Measurements from ENCODE around the gene RLN1.
"Not testable (repeated sequence)": the region's sequence is repeated elsewhere in the genome, so short reads cannot be mapped to it uniquely, and the experiment has no call there.

RLN1 gene

DNA sequence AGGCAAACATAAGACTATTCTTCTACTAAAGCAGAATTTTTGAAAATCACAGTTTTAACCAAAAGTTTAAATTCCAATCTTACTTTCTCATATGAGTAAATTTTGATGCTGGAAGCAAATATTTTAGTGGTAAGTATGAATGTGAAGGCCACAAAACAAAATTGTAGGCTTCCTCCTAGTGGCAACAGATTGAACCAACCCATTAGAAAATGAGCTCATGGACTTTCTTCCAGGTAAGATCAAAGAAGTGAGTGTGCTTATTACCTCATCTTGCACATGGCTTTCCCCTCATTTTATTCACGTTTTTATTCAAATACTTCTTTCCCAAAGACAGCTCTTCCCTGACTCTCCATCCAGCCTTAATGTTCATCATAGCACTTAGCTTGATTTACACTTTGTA, 18.6 kb downstream of the RLN1 start:
- no peaks in the 10 kb centered on the region for H3K9me3 ChIP-seq (ENCODE audit: control insufficient read depth, insufficient read depth, low read length)
- WGBS (ENCODE audit: insufficient coverage, insufficient read length), result no CpG with 5 or more reads among the region's 1 CpG
- no peak for DNase-seq (ENCODE audit: low read depth, low spot score)
- H3K4me3 ChIP-seq (ENCODE audit: low read length), result no peak overlapping the region
- no peaks in the 10 kb centered on the region for H3K4me1 ChIP-seq (ENCODE audit: control insufficient read depth, insufficient read depth, low read length)
- H3K36me3 ChIP-seq (ENCODE audit: control insufficient read depth, insufficient read depth, low read length), result no peaks in the 10 kb centered on the region
- H3K27ac ChIP-seq (ENCODE audit: low read length), result no peak overlapping the region
- no peaks in the 10 kb centered on the region for H3K27me3 ChIP-seq (ENCODE audit: control insufficient read depth, insufficient read depth, low read length)

DNA sequence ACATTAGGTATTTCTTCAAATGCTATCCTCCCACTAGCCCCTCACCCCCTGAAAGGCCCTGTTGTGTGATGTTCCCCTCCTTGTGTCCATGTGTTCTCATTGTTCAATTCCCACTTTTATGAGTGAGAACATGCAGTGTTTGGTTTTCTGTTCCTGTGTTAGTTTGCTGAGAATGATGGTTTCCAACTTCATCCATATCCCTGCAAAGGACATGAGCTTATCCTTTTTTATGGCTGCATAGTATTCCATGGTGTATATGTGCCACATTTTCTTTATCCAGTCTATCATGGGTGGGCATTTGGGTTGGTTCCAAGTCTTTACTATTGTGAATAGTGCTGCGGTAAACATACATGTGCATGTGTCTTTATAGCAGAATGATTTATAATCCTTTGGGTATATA, 23.3 kb downstream of the RLN1 start:
- WGBS (ENCODE audit: insufficient coverage, insufficient read length), result no CpG with 5 or more reads among the region's 1 CpG
- not testable (repeated sequence) for H3K4me3 ChIP-seq (ENCODE audit: low read length); DNase-seq (ENCODE audit: low read depth, low spot score); H3K36me3 ChIP-seq (ENCODE audit: control insufficient read depth, insufficient read depth, low read length); H3K4me1 ChIP-seq (ENCODE audit: control insufficient read depth, insufficient read depth, low read length); H3K27ac ChIP-seq (ENCODE audit: low read length); H3K27me3 ChIP-seq (ENCODE audit: control insufficient read depth, insufficient read depth, low read length); H3K9me3 ChIP-seq (ENCODE audit: control insufficient read depth, insufficient read depth, low read length)

DNA sequence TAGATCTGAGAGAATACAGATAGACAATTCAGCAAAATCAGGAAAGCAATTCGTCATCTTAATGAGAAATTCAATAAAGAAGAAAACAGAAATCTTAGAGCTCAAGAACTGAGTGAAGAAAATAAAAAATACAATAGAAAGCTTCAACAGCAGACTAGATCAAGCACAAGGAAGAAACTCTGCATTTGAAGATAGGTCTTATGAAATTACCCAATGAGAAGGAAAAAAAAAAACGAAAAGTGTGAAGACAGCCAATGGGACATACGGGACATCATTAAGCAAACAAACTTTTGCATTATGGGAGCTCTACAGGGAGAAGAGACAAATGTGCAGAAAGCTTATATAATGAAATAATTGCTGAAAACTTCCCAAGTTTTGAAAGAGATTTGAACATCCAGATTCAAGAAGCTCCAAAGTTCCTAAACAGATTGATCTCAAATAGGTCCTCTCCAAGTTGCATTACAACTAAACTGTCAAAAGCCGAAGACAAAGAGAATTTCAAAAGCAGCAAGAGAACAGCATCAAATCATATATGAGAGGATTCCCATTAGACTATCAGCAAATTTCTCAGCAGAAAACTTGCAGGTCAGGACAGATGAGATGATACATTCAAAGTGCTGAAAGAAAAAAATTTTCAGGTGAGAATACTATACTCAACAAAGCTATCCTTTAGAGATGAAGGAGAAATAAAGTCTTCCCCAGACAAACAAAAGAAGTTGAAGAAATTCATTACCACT, 24.3 kb downstream of the RLN1 start:
- WGBS (ENCODE audit: insufficient coverage, insufficient read length), result no CpG with 5 or more reads among the region's 4 CpGs
- no peaks in the 10 kb centered on the region for H3K9me3 ChIP-seq (ENCODE audit: control insufficient read depth, insufficient read depth, low read length)
- H3K27me3 ChIP-seq (ENCODE audit: control insufficient read depth, insufficient read depth, low read length), result no peaks in the 10 kb centered on the region

DNA sequence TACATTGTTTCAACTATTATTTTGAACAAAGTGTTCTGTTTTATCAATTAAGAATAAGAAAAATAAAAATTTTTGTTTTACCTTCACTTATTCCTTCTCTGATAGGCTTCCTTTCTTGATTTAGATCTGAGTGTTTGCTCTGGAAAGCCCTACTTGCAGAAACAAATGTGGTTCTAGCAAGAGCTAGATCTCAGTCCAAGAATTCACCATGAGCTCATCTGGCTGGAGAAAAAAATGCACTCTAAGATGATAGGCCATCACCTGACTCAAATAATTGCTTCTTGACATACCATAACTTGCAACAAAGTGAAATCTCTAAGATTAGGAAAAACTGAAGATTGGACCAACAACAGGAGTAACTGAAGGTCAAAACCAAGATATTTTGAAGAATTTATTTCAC, 28.8 kb downstream of the RLN1 start:
- H3K27me3 ChIP-seq (ENCODE audit: control insufficient read depth, insufficient read depth, low read length), result no peaks in the 10 kb centered on the region

More for the DNA sequence above, 24.3 kb downstream of the RLN1 start:
- Histone ChIP-seq H3K27ac (ENCODE audit: low read length) (no peak overlapping the region), H3K4me1 (ENCODE audit: control insufficient read depth, insufficient read depth, low read length) (no peaks in the 10 kb centered on the region), H3K4me3 (ENCODE audit: low read length) (no peak overlapping the region), H3K36me3 (ENCODE audit: control insufficient read depth, insufficient read depth, low read length) (no peaks in the 10 kb centered on the region)
- no peak for DNase-seq (ENCODE audit: low read depth, low spot score)

DNA sequence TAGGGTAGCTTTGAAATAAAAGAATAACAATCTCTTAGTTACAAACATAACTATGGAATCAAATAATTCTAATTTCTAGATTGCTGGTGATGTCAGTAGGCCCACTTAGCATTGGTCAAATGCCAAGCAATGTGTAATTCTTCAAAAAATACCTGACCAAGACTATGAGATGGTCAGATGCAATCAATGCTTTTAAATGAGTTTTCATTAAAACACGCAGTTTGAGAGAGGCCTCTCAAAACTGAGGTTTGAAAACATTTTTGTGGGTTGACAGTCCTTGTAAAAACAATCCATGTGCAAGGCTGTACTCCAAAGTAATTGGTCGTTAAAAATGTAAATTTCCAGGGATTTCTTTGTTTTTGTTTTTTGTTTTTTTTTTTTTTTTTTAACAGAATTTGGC, 33.9 kb downstream of the RLN1 start:
- no CpG with 5 or more reads among the region's 2 CpGs for WGBS (ENCODE audit: insufficient coverage, insufficient read length)
- no peaks in the 10 kb centered on the region for H3K36me3 ChIP-seq (ENCODE audit: control insufficient read depth, insufficient read depth, low read length)
- no peak overlapping the region for H3K27ac ChIP-seq (ENCODE audit: low read length)
- H3K4me3 ChIP-seq (ENCODE audit: low read length), result no peak overlapping the region
- H3K27me3 ChIP-seq (ENCODE audit: control insufficient read depth, insufficient read depth, low read length), result no peaks in the 10 kb centered on the region
- H3K4me1 ChIP-seq (ENCODE audit: control insufficient read depth, insufficient read depth, low read length), result no peaks in the 10 kb centered on the region
- no peaks in the 10 kb centered on the region for H3K9me3 ChIP-seq (ENCODE audit: control insufficient read depth, insufficient read depth, low read length)
- DNase-seq (ENCODE audit: low read depth, low spot score), result no peak

More for the DNA sequence above, 28.8 kb downstream of the RLN1 start:
- no peak for DNase-seq (ENCODE audit: low read depth, low spot score)
- Histone ChIP-seq H3K27ac (ENCODE audit: low read length) (no peak overlapping the region), H3K36me3 (ENCODE audit: control insufficient read depth, insufficient read depth, low read length) (no peaks in the 10 kb centered on the region), H3K9me3 (ENCODE audit: control insufficient read depth, insufficient read depth, low read length) (no peaks in the 10 kb centered on the region), H3K4me1 (ENCODE audit: control insufficient read depth, insufficient read depth, low read length) (no peaks in the 10 kb centered on the region), H3K4me3 (ENCODE audit: low read length) (no peak overlapping the region)

DNA sequence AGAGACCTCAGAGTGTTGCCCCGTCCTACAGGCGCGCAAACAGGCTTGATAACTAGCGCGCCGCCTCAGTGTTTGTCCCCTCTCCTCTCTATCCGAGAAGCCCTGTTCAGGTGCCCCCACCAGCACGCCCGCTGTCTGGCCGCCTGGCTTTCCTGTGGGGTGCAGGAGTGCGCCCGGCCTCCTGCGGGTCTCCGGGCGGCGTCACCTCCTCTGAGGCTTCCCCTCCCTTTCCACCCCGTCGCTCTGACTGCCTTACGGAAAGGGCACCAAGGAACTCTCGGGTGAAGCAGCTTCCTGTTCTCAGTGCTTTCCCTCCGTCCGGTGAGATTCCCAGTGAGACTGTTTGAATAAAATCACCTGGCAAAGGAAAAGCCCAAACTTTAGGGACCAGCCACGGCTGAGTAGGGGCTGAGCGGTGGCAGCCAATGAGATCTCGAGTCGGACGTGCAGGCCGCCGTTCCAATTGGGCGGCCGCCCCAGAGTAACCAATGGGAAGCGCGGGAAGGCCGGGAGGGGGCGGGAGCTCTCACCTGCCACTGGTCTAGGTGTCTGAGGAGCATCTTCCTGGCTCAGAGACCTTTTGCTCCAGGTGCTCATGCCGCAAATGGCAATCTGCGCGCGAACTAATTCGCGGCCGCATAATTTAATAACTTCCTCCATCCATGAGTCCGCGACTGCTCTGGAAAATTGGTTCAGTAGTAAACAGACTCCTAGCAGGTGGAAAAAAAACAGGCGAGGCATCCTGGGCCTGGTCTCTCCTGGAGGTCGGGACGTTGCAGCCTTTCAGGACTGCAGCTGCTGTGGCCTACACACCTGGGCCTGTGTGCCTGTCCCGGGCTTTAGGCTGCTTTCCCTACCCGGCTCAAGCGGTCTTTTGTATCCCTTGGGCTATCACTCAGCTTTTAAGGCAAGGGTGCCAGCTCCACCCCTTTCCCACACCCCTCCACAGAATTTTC, 35.6 kb downstream of the RLN1 start, which contains the start of gene RLN2:
RLN2 (minus strand) TSS at position 877 of the 956 bp plus-strand sequence; CDS start at position 741, 136 bp downstream.
- DNase-seq (ENCODE audit: low read depth, low spot score); H3K4me3 ChIP-seq (ENCODE audit: low read length); H3K27me3 ChIP-seq (ENCODE audit: control insufficient read depth, insufficient read depth, low read length); H3K36me3 ChIP-seq (ENCODE audit: control insufficient read depth, insufficient read depth, low read length); H3K9me3 ChIP-seq (ENCODE audit: control insufficient read depth, insufficient read depth, low read length); H3K4me1 ChIP-seq (ENCODE audit: control insufficient read depth, insufficient read depth, low read length); H3K27ac ChIP-seq (ENCODE audit: low read length): not testable (repeated sequence)
- WGBS (ENCODE audit: insufficient coverage, insufficient read length), result no CpG with 5 or more reads among the region's 50 CpGs

DNA sequence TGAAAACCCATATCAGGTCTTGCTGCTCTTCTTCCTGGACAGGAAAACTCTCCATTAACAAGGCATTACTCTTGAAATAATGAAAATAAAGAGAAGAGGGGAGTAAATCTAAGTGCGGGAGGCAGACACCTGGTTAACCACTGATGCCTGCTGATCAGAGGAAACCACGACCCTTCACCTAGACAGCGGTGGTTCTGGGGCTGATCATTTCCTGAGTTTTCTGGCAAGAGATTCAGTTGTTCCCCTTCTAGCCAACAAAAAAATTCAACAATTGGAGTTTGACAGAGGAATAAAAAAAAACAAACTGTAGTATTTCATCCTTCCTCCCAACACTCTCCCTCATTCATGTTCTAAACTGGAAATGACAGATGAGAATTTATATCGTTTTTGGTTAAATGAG, 38.1 kb downstream of the RLN1 start:
- no peaks in the 10 kb centered on the region for H3K9me3 ChIP-seq (ENCODE audit: control insufficient read depth, insufficient read depth, low read length)
- WGBS (ENCODE audit: insufficient coverage, insufficient read length), result no CpG with 5 or more reads among the region's 4 CpGs
- no peak for DNase-seq (ENCODE audit: low read depth, low spot score)

DNA sequence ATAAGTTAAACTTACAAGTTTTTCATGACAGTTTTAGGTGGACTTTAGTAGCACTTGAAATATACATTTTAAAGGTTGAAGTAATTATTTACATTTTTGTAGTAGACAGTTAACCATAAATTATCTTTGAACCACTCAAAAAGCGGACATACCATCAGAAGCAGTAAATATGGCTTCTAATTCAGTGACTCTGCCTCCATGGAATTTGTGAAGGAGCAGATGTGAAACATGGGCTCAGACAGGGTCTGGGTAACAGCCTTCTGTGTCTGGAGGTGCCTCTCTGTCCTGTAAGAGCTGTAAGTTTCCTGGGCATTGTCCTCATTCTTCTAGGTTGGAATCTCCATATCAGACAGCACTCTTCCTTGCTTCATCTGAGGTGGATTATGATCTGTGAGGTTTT, 47.5 kb downstream of the RLN1 start:
- no CpG with 5 or more reads among the region's 1 CpG for WGBS (ENCODE audit: insufficient coverage, insufficient read length)
- Histone ChIP-seq H3K27me3 (ENCODE audit: control insufficient read depth, insufficient read depth, low read length) (no peaks in the 10 kb centered on the region), H3K4me3 (ENCODE audit: low read length) (no peak overlapping the region), H3K9me3 (ENCODE audit: control insufficient read depth, insufficient read depth, low read length) (no peaks in the 10 kb centered on the region), H3K27ac (ENCODE audit: low read length) (no peak overlapping the region), H3K36me3 (ENCODE audit: control insufficient read depth, insufficient read depth, low read length) (no peaks in the 10 kb centered on the region), H3K4me1 (ENCODE audit: control insufficient read depth, insufficient read depth, low read length) (no peaks in the 10 kb centered on the region)
- DNase-seq (ENCODE audit: low read depth, low spot score), result no peak

More for the DNA sequence above, 38.1 kb downstream of the RLN1 start:
- Histone ChIP-seq H3K4me3 (ENCODE audit: low read length) (no peak overlapping the region), H3K27me3 (ENCODE audit: control insufficient read depth, insufficient read depth, low read length) (no peaks in the 10 kb centered on the region), H3K4me1 (ENCODE audit: control insufficient read depth, insufficient read depth, low read length) (no peaks in the 10 kb centered on the region), H3K36me3 (ENCODE audit: control insufficient read depth, insufficient read depth, low read length) (no peaks in the 10 kb centered on the region), H3K27ac (ENCODE audit: low read length) (no peak overlapping the region)

DNA sequence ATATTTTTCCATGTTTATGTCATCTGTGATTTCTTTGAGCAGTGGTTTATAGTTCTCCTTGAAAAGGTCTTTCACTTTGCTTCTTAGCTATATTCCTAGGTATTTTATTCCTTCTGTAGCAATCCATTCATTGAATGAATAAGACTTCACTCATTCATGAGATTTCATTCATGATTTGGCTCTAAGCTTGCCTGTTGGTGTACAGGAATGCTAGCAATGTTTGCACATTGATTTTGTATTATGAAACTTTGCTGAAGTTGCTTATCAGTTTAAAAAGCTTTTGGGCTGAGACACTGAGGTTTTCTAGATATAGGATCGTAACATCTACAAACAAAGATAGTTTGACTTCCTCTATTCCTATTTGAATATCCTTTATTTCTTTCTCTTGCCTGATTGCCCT, 51.1 kb downstream of the RLN1 start:
- Histone ChIP-seq H3K36me3 (ENCODE audit: control insufficient read depth, insufficient read depth, low read length) (no peaks in the 10 kb centered on the region), H3K4me3 (ENCODE audit: low read length) (no peak overlapping the region), H3K27ac (ENCODE audit: low read length) (no peak overlapping the region), H3K4me1 (ENCODE audit: control insufficient read depth, insufficient read depth, low read length) (no peaks in the 10 kb centered on the region), H3K9me3 (ENCODE audit: control insufficient read depth, insufficient read depth, low read length) (no peaks in the 10 kb centered on the region), H3K27me3 (ENCODE audit: control insufficient read depth, insufficient read depth, low read length) (no peaks in the 10 kb centered on the region)
- DNase-seq (ENCODE audit: low read depth, low spot score), result no peak
- WGBS (ENCODE audit: insufficient coverage, insufficient read length), result no CpG with 5 or more reads among the region's 1 CpG

DNA sequence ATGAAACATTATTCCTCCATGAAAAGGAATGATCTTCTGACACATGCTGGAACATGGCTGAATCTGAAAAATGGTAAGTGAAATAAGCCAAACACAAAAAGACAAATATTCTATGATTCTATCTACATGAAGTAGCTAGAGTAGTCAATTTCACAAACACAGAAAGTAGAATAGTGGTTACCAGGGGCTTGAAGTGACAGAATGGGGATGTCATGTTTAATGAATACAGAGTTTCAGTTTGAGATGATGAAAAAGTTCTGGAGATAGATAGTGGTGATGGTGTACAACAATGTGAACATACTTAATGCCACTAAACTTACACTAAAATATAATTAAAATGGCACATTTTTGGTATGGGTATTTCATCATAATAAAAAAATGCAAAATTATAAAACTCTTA, 53.4 kb downstream of the RLN1 start:
- Histone ChIP-seq H3K9me3 (ENCODE audit: control insufficient read depth, insufficient read depth, low read length) (no peaks in the 10 kb centered on the region), H3K27ac (ENCODE audit: low read length) (no peak overlapping the region), H3K4me3 (ENCODE audit: low read length) (no peak overlapping the region), H3K36me3 (ENCODE audit: control insufficient read depth, insufficient read depth, low read length) (no peaks in the 10 kb centered on the region), H3K4me1 (ENCODE audit: control insufficient read depth, insufficient read depth, low read length) (no peaks in the 10 kb centered on the region), H3K27me3 (ENCODE audit: control insufficient read depth, insufficient read depth, low read length) (no peaks in the 10 kb centered on the region)
- DNase-seq (ENCODE audit: low read depth, low spot score), result no peak

All from iPS DF 6.9 (cell line).